Lung (tissue), 12 donors: Measurements from ENCODE around the gene SNCAIP. TPM values are rescaled to one million over a fixed set of nuclear protein-coding genes. Genes with fewer than 3 reads are reported as not detected.

Experiments used
- ATAC-seq: fragments of 200-7000 bp; cut with Tn5 transposase; one replicate; pipeline ENCODE4 v1.9.1; 2020; ENCODE audit warnings: moderate number of reproducible peaks; ENCODE audit not compliant: insufficient read depth, low FRiP score
- DNase-seq, 3 donors: peaks; one replicate each; pipeline ENCODE4 v3.0.0-alpha.2; 2013 to 2017
- H3K27ac ChIP-seq, 2 donors: one replicate each; pipeline ENCODE4 v1.5.1; 2013; ENCODE audit warnings: mild to moderate bottlenecking in 2 of 2, moderate library complexity in 2 of 2, control low read depth in 1 of 2, inconsistent platforms in 1 of 2, low read depth in 1 of 2, low read length in 1 of 2
- H3K27me3 ChIP-seq, 3 donors: one replicate each; pipeline ENCODE4 v1.5.1; 2013; ENCODE audit warnings: low read length in 2 of 3; ENCODE audit not compliant: control insufficient read depth in 3 of 3, insufficient read depth in 3 of 3
- H3K36me3 ChIP-seq, 4 donors: one replicate each; pipeline ENCODE4 v1.5.1; 2013; ENCODE audit warnings: low read length in 4 of 4, mild to moderate bottlenecking in 1 of 4, moderate library complexity in 1 of 4; ENCODE audit not compliant: control insufficient read depth in 4 of 4, insufficient read depth in 4 of 4
- H3K4me1 ChIP-seq, 5 donors: one replicate each; pipeline ENCODE4 v1.5.1; 2013; ENCODE audit warnings: low read length in 5 of 5, mild to moderate bottlenecking in 2 of 5, moderate library complexity in 1 of 5; ENCODE audit not compliant: control insufficient read depth in 5 of 5, insufficient read depth in 5 of 5
- H3K4me3 ChIP-seq: one replicate; pipeline ENCODE4 v1.5.1; 2013; ENCODE audit warnings: mild to moderate bottlenecking, control low read depth, moderate library complexity
- H3K9ac ChIP-seq, 2 donors: one replicate each; pipeline ENCODE4 v1.5.1; 2013; ENCODE audit warnings: low read length in 2 of 2, control low read depth in 1 of 2; ENCODE audit not compliant: insufficient read depth in 1 of 2
- H3K9me3 ChIP-seq, 4 donors: one replicate each; pipeline ENCODE4 v1.5.1; 2013; ENCODE audit warnings: low read length in 3 of 4, mild to moderate bottlenecking in 1 of 4, moderate library complexity in 1 of 4; ENCODE audit not compliant: control insufficient read depth in 4 of 4, insufficient read depth in 3 of 4
- CTCF ChIP-seq: IDR thresholded peaks from 2 replicates; pipeline ENCODE4 v1.5.1; 2012; ENCODE audit warnings: mild to moderate bottlenecking; ENCODE audit errors: control extremely low read depth, extremely low read depth
- WGBS, 2 donors: extraction: QIAGEN DNeasy Blood & Tissue Kit; methylation state at CpG; one replicate each; pipeline ENCODE4 v1.1.7; 2013; 5-methylcytosine and 5-hydroxymethylcytosine counted together
- polyA plus RNA-seq, 2 donors: library from polyadenylated mRNA; stranded (reverse); fragments of 200-250 nt; gene quantifications; one replicate each; pipeline ENCODE4 v1.2.1, GENCODE V29; 2013
- total RNA-seq, 2 donors: library from RNA; depleted of rRNA in 1 of 2; stranded (reverse); fragments of >200 nt in 1 of 2; gene quantifications; one replicate each; pipeline ENCODE4 v1.2.1, GENCODE V29; 2014 to 2021
- donor health status: control.
- donor health status: control.
- donor health status: Bipolar disorder and iron deficiency.
- donor health status: healthy.
- donor health status: DM: yes; HTN: yes; CAD: no.

SNCAIP gene
- total and polyA plus RNA-seq, 4 donors, result 1.4 to 25.7 (median 4.7) TPM

GRCh38 chr5:122333564-122333963, 21.5 kb downstream of the SNCAIP start:
- H3K9me3 ChIP-seq, result no peaks in the 10 kb centered on the region
- no peak overlapping the region for H3K4me3 ChIP-seq
- DNase-seq, result peak in 1 of 3 donors; percentile 22
- H3K9ac ChIP-seq, result no peak overlapping the region
- peaks cover 0 to 12% (median 0%) of the 10 kb centered on the region in 5 donors for H3K4me1 ChIP-seq
- H3K27ac ChIP-seq, result no peak overlapping the region
- no peak for TF ChIP-seq CTCF
- no peaks in the 10 kb centered on the region for H3K36me3 ChIP-seq
- no peak for ATAC-seq
- H3K27me3 ChIP-seq, result no peaks in the 10 kb centered on the region
- WGBS, 2 donors, result 90 to 93% methylated on average over 4 of the region's 4 CpGs

- 80 to 86% methylated on average over 5 of the region's 5 CpGs for WGBS, 2 donors
- DNase-seq (no peak), ATAC-seq (no peak)
Observed at GRCh38 chr5:122339591-122339990, 27.6 kb downstream of the SNCAIP start.

GRCh38 chr5:122341087-122341486, 29.1 kb downstream of the SNCAIP start:
- DNase-seq, result no peak
- peaks cover 0 to 8% (median 0%) of the 10 kb centered on the region in 5 donors for H3K4me1 ChIP-seq
- no peak for TF ChIP-seq CTCF
- no peak overlapping the region for H3K4me3 ChIP-seq
- no peak for ATAC-seq
- WGBS, 2 donors, result 71 to 74% methylated on average over 3 of the region's 3 CpGs
- no peaks in the 10 kb centered on the region for H3K9me3 ChIP-seq
- no peaks in the 10 kb centered on the region for H3K27me3 ChIP-seq
- no peaks in the 10 kb centered on the region for H3K36me3 ChIP-seq
- H3K9ac ChIP-seq, result no peak overlapping the region
- H3K27ac ChIP-seq, result no peak overlapping the region

More at GRCh38 chr5:122339591-122339990, 27.6 kb downstream of the SNCAIP start:
- no peaks in the 10 kb centered on the region for H3K36me3 ChIP-seq
- no peaks in the 10 kb centered on the region for H3K27me3 ChIP-seq
- H3K9ac ChIP-seq, result no peak overlapping the region
- TF ChIP-seq CTCF, result no peak
- H3K9me3 ChIP-seq, result no peaks in the 10 kb centered on the region
- peaks cover 0 to 8% (median 0%) of the 10 kb centered on the region in 5 donors for H3K4me1 ChIP-seq
- H3K4me3 ChIP-seq, result no peak overlapping the region
- no peak overlapping the region for H3K27ac ChIP-seq

- no peaks in the 10 kb centered on the region for H3K27me3 ChIP-seq
- H3K4me3 ChIP-seq, result no peak overlapping the region
- no peak for TF ChIP-seq CTCF
- H3K27ac ChIP-seq, result no peak overlapping the region
- H3K4me1 ChIP-seq, result peaks cover 0 to 10% (median 0%) of the 10 kb centered on the region in 5 donors
- no peaks in the 10 kb centered on the region for H3K36me3 ChIP-seq
- H3K9ac ChIP-seq, result no peak overlapping the region
- DNase-seq (peak in 2 of 3 donors; percentile 69 to 79), ATAC-seq (no peak)
- H3K9me3 ChIP-seq, result no peaks in the 10 kb centered on the region
- WGBS, 2 donors, result 80 to 83% methylated on average over 4 of the region's 4 CpGs
Observed at GRCh38 chr5:122342256-122342655, 30.2 kb downstream of the SNCAIP start.
